Anterior cingulate cortex (tissue), 58 donors: ENCODE results near the gene NUP210.
"Not testable (repeated sequence)": the region's sequence is repeated elsewhere in the genome, so short reads cannot be mapped to it uniquely, and the experiment has no call there.

ENCODE experiments used
- DNase-seq, 58 donors: peaks; one replicate each; lab custom pipeline; 2025; lab: John Stamatoyannopoulos, UW

The NUP210 gene

DNA sequence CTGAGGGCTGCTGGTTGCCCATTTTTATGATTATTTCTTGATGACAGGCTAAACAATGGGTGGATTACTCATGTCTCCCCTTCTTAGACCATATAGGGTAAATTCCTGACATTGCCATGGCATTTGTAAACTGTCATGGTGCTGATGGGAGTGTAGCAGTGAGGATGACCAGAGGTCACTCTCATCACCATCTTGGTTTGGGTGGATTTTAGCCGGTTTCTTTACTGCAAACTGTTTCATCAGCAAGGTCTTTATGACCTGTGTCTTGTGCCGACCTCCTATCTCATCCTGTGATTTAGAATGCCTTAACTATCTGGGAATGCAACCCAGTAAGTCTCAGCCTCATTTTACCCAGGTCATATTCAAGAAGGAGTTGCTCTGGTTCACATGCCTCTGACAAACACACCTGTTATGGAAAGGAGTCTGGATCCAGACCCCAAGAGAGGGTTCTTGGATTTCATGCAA, 10.3 kb upstream of the NUP210 start:
- DNase-seq = not testable (repeated sequence)

GRCh38 chr3:13429631-13430291, 9.6 kb upstream of the NUP210 start:
- DNase-seq = no peak

- not testable (repeated sequence) for DNase-seq
These were observed 8.6 kb upstream of the NUP210 start for GRCh38 chr3:13428678-13429077.

DNA sequence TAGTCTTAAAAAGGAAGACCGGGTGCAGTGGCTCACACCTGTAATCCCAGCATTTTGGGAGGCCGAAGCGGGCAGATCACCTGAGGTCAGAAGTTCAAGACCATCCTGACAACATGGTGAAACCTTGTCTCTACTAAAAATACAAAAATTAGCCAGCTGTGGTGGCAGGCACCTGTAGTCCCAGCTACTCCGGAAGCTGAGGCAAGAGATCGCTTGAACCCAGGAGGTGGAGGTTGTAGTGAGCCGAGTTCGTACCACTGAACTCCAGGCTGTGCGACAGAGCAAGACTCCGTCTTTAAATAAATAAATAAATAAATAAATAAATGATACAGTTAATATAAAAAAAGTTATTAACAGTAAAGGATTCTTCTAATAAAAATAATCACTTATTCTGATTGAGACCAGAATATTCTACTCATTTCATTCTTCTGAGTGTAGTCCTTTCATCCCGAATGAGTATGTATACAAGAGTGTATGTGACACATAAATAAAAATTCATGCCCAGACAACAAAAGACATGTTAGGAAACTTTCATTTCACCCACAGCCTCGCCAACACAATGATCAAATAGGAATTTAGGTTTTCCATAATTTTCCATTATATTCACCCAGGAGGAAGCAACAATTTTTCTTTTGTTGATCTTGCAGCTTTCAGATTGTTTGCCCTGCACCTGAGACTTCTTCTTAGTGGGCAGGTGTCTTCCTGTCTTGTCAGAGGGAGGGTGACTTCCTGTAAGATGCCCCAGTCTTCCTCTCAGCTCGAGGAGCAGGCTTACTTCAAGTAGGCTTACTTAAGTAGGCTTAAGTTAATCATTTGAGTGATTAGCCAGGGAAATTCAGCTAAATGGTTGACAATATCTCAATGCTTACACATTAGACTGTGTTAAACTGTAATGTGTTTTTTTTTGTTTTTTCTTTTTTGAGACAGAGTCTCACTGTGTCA, 7.8 kb upstream of the NUP210 start:
- DNase-seq = no peak

- DNase-seq = no peak
These were observed 6.5 kb upstream of the NUP210 start for GRCh38 chr3:13426591-13426990.

- DNase-seq = no peak
These were observed 5.6 kb upstream of the NUP210 start for GRCh38 chr3:13425689-13426088.

- no peak for DNase-seq
These were observed 4.9 kb upstream of the NUP210 start for GRCh38 chr3:13424865-13425617.

DNA sequence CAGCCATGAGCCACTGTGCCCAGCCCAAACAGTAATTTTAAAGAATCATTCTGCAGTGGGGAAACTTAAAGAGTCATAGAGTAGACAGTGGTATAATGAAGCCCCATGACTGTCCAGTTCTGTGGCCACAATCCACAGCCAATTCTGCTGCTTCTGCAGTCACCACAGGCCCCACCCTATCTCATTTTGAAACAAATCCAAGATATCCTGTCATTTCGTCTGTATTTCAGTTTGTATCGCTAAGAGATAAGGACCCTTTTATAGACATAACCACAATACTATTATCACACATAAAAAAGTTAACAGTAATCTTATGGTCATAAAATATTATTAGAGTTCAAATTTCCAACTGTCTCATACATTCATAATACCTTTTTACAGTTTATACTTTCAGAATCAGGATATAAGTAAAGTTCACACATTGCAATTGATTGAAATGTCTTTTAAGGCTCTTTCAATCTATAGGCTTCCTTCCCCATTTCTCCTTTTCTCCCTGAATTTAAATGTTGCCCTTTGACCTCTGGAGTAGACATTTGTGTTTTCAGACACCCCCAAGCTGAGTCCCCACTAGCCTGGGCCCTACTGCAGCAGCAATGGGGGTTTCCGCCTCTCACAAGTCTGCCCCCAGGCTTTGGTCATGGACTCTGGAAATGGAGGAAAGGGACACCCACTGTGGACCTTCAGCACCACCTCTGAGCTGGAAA, 4.2 kb upstream of the NUP210 start:
- no peak for DNase-seq

DNA sequence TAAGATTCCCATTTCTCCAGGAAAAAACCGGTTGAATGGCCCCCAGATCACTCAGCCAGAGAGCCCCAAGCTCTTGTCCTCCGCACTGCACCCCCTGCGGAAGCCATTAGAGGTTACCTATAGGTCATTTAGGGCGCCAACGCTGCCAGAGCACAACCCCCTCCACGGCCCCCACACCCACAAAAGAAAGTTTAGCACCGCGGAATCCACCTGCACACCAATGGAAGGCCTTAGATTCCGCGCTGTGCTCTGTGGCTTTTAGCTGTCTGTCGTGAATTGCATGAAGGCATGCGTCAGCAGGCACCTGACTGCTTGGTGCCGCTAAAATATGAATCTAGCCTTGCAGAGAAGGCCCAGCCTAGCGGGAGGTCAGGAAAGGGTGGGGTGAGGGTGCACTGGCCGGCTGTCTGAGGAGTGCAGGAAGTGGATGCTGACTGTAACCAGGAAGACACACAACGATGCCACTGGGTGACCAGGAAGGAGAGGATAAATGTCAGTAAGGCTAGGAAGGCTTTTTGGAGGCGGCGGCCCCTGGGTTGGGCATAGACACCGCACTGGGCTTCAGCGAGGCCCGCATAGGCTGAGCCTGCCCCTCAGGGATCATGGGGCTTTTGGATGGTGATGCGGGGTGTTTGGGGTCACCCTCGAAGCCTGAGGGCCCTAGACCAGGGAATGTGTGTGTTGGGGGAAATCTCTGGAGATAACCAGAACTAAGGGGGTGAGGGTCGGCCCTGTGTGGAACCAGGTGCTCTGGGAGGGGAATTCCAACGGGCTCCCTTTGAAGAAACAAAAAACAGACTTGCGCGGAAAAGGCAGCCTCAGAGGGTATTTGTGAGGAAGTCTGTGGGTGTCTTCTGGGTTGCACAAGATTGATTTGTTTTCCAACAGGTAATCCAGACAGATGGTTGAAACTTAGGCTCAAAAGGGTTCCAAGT, 976 bp upstream of the NUP210 start:
- peak in 1 of 58 donors; percentile 37 for DNase-seq

DNA sequence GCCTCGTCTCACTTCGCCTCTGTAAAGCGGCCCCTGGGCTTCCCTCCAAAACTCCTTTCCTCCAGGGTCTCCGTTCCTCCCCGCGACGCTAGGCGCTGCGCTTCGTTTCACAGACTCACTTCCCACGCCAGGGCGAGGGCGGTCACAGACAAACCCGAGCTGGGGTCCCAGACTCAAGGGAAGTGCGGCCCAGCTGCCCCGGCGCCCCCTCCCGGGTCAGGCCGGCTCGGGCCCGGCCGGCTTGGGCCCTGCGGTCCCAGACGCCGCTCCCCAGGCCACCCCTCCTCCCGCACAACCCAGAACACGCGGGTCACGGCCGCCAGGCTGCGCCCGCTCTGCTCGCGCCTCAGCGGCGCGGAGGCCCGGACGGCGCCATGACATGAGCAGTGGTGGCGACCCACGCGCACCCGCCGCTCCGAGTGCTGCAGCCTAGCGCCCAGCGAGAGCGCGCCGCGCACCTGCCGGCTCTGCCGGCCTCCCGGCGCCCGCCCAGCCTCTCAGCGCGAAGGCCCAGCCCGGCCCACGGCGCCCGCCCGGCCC, 547 bp downstream of the NUP210 start:
- peak in 43 of 58 donors; percentile 22 to 76 (median 52) for DNase-seq

DNA sequence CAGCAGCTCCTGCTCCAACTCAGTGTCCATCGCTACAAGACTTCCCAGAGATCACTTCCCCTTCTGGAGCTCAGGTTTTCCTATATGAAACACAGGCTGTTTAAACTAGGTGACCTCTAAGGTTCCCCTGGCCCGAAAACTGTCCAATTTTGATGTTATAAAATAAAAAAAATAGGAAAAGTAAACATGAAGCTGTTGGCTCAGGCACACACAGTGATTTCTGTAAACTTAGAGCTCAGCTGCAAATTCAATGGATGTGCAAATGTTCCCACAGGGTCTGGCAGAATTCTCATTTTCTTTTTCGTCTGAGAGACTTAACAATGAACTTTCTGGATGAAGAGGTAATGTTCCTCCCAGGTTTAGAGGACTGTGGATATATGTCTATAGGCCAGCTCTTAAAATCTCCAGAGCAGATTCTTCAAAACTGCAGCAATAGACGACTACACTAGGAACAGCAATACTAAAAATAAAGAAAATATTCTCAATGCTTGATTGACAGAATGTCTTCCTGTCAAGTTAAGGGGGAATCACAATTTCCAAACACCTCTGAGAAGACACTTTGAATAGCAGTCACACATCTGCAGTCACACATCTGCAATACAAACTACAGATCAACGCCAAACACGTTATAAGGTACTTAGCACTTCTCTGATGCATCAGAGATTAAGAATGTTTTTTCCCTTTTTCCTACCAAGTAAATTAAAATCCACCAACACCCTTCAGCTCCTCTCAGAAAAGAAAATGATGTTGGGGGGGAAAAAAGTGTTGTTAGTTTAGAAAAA, 2.8 kb downstream of the NUP210 start:
- no peak for DNase-seq

DNA sequence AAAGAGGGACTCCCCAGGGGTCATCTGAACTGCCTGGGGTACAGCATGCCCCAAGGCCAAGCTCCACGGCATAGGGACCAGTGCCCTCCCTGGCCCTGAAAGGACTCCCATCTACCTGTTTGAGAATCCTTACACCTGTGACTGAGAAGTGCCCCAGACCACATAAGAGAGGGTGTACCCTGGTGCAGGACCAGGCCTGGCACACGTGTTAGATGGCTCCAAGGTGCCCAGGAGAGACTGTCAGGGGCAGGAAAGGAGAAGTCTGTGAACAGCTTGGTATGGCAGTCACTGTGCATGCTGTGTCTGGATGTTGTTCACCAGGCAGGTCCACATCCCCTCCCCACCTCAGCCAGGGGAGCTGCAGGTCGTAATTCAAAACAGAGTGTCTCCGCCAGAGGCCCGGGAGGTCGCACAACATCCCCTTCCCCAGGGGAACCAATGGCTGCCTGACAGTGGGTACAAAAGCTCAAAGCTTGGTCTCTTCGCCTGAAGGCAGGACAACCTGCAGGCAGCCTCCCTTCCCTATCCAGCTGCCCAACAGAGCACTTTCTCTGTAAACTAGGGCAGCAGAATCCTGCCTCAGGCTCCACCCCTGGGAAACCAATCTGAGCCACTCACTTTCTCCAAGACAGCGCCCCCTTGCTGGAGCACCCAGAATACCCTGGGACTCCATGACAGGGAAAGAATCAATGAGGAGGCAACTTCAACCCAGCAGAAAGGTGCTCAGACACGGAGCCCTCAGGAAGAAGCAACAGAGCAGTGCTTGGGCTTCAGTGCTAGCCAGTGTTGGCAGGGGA, 3.9 kb downstream of the NUP210 start:
- peak in 1 of 58 donors; percentile 16 for DNase-seq

GRCh38 chr3:13415236-13415986, 4.7 kb downstream of the NUP210 start:
- DNase-seq = no peak

GRCh38 chr3:13414040-13414729, 5.9 kb downstream of the NUP210 start:
- peak in 13 of 58 donors; percentile 4 to 55 (median 20) for DNase-seq

GRCh38 chr3:13411186-13411860, 8.8 kb downstream of the NUP210 start:
- peak in 5 of 58 donors; percentile 12 to 57 (median 29) for DNase-seq
